HG03097 (cell line): Measurements from ENCODE around the gene HEBP2.
"Not testable (repeated sequence)": the region's sequence is repeated elsewhere in the genome, so short reads cannot be mapped to it uniquely, and the experiment has no call there.

Experiments
- ATAC-seq: cut with Tn5 transposase; IDR thresholded peaks from one replicate; pipeline ENCODE4 v1.9.1; 2021; ENCODE audit not compliant: unreplicated experiment, low FRiP score

Gene HEBP2

DNA sequence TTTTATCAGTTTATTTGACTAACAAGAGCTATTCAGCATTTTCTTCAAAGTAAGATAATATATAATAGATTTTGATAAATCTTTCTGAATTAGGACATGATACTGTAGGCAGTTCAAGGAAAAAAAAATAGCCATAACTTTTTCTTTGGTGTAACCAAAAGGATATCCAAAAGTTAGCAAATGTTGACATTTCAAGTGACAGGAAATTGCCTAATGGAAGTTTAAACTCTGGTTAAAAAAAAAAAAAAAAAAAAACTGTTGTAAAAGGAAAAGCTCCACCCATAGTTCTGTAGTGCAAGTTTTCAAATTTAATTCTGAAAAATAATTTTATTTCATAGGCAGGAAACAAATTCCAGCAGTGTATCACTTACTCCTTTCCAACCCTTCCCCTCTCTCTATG is 18.8 kb downstream of the HEBP2 start:
- ATAC-seq: no peak

DNA sequence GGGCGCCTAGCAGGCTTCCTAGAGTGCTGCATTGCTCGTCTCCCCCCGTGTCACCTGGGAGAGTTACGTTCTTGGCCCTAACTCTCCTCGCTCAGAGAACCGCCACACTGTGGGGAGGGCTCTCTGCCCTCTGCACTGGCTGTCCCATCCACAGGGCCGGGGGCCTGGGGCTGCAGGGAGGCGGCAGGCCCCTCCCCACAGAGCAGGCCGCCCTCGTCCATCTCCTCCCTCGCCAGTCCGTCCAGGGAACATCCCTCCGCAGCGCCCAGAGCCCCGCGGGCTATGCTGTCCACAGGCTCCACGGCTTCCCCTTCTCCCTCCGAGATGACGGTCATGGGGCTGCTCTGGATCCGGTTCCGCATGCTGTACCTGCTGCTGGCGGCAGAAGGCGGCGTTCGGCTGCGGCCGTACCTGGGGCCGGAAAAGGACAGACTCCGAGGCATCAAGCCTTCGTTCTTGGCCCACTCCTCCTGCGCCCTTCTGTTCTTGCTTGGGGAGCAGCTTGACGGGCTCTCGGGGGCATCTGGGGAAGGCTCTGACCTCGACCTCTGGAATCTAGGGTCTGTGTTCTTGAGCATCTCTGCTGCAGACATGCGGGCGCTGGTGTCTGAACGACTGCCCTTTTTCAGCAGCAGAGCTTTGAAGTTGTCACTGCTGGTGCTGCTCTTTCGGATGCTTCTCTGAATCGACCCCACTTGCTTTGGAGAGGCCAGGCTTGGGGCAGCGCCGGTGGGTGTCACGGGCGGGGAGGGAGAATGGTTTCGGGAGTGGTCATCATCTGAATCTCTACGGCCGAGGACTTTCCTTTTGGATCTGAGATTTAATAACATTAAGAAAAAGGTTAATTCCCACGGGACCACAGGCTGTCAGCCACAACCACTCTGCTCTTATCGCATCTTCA is 20.2 kb downstream of the HEBP2 start:
- no peak for ATAC-seq

DNA sequence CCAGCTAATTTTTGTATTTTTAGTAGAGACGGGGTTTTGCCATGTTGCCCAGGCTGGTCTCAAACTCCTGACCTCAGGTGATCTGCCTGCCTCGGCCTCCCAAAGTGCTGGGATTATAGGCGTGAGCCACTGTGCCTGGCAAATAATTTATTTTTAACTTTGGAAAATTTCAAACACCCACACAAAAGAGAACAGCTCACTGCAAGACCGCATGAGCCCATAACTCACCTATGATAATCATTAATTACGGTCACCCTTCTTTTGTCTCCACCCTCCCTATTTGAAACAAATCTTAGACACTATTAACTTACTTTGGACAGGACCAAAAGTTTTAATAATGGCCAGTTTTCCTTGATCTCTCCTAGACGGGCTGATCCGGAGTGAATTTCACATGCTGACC is 21.2 kb downstream of the HEBP2 start:
- not testable (repeated sequence) for ATAC-seq

DNA sequence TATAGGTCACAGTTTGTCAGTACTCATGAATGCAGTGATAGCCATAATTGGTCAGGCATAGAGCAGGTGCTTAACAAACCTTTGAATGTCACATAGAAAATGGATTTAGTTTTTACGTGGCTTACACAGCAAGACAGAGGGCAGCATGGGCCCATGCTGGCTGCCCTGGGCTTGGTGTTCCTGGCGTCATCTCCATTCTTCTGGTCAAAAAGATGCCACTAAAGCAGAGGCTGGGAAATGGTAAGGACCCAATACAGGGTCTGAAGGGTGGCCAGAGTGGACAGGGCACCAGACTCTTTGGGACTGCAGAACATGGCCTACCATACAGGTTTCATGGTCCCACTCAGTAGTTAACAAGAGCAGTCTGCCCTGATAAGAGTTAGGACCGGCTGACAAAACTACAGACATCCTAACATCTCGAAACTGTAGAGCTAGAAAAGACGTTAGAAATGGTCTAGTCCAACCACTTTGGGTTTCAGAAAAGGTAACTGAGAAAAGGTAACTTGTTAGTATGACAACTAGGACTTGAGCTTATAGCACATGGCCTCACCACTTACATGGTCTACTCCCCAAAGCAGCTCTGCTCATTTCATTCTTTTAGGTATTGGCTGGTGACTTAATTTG is 22.6 kb downstream of the HEBP2 start:
- ATAC-seq: no peak

DNA sequence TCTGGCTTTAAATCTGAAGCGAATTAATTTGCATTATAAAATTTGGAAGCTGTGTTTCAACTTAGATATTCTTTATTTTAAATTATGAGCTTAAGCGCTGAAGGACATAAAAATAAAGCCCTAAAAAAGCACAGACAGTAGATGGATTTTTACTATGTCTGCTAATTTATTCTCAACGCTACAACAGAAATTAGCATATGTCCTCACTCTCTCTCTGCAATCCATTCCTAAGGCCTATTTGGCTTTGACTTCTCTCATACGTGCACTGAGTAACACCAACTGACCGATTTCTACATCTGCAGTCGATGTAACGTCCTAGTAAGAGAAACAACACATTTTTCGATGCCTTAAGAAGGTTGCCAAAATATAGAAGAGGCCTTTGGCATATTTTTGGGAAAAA is 23.7 kb downstream of the HEBP2 start:
- no peak for ATAC-seq

DNA sequence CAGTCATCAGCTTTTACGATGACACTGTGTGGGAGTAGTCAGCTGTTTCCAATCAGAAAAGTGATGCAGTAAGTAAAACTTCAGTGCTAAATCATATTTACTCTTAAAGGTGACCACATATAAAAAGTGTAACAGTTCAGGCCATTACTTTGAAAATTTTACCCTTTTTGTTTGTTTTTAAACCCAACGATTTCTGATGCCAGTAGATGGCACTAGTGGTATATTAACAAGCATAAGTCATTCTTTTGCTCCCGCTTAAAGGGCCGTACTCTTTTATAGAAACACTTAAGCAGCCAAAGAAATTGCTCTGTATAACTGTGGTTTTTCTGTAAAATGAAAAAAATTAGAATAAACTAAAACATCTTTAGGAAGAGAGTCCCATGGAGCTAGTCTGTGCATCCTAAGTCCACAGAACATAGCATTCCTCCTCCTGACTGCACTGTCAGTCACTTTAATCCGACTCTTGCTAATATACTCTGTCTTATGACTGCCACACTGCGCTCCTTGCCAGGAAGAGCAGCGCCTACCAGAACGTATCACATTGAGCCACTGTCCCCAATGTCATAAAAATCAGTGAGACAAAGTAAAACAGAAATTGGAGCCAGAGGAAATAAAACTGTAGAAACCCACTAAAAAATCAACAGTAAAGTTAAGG is 25.0 kb downstream of the HEBP2 start:
- ATAC-seq: no peak

DNA sequence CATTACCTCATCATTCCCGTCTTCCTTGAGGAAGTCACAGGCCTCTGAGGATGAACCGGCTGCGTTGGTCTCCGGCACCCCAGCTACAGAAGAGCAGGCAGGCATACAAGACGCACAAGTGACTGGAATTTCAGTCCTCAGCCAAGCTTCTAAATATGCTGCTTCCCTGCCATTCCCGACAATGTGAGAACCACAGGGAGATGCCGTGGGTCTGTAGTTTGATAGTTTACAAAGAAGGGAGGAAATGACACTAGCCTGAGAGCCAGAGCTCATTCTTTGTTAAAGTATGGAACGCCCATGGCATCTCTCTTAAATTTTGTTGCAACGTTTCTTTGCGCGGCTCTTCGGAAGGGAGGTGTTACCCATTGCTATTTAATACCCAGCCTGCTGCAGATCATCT is 25.7 kb downstream of the HEBP2 start:
- ATAC-seq: no peak

DNA sequence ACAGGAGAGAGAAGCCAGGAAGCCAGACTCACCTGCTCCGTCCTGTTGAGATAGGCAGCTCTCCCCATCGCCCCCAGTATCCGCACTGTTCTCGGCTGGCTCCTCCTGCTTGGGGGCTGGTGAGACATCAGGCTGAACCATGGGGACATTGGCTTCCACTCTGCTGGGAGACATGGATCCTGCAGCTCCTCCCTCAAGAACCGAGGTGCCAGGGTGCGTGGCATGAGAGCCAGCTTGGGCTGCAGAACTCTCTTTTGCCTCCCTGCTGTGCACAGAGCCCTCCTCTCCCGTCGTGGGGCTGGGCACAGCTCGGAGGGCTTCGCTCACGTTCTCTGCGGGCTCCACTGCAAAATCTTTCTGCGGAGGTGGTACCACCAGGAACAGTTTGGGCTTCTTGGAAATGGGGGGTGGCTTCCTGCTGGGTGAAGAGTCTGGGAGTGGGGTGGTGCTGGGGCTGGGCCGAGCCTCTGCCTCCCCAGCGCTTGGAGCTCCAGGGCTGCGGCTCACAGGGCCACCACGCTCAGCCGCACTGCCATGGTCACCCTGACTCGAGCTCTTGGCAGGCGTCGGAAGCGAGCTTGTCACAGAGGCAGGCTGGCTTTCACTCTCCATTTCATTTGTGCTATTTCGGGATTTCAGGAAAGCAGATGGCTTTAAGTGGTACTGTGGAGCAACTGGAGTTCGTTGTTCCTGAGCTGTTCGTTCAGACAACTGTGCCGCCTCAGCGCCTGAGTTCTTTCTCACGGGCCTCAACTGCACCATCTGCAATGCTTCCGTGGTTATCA is 26.5 kb downstream of the HEBP2 start:
- no peak for ATAC-seq

DNA sequence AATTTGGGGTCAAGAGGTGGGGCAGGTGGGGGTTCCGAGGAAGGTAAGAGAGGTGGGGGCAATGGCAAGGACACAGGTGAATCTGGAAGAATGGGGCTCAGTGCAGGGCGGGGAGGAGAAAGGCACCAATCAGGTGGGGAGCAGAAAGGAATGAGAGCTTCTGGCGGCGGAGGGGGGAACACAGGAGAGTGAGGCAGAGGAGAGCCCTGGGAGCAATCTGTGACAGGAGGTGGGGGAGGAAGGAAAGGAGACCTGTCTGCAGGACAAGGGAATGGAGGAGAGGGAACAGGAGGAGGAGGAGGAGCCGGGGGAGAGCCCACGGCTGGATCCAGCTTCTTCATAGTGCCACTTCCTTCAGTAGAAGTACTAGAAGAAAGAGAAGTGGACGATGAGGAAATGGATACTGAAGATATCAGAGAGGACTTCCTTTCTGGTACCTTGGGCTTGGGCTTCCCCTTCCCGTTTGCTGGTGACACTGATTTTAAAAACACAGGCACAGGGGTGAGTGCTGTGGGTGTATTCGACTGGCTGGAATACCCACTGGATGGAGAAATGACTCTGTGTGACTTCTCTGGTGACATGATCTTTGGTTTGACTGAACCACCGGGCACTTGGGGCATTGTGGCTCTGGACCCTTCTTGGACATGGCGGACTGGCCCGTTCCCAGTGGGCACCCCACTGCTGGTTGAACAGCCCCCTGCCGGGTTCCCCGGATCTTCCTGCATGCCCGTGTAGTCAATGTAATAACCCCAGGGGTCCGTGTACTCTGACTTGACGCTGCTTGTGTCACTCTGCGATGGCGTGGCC is 27.4 kb downstream of the HEBP2 start:
- ATAC-seq: no peak

DNA sequence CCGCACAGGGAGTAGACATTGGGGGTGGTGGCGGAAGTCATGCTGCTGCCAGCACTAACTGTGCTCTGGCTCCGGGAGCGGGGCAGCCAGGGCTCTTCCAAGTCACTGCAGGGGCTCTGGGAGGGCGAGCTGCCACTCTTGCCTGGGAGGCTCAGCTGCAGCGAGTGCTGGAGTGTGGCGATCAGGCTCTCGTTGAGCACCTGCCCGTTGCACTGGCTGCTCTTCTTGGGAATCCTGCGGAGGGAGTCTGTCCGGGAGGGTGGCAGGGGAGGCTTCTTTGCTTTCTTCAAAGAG is 28.0 kb downstream of the HEBP2 start:
- ATAC-seq: no peak

DNA sequence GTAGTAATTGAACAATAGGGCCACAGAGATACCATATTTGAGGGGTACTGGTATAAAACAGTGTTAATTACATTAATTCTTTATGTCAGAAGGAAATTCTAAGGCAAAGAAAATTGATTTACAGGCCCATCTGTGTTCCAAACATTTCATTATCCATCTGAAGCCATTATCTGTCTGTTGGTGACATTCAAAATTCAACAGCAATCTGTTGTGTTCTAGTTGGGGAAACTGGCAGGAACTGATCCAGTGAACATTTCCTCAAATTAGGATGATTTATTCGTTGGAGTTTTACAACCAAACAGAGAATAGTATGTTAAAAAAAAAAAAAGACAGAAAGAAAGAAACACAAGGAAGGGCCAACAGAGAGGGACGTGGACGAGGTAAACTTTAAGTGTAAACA is 30.1 kb downstream of the HEBP2 start:
- no peak for ATAC-seq

DNA sequence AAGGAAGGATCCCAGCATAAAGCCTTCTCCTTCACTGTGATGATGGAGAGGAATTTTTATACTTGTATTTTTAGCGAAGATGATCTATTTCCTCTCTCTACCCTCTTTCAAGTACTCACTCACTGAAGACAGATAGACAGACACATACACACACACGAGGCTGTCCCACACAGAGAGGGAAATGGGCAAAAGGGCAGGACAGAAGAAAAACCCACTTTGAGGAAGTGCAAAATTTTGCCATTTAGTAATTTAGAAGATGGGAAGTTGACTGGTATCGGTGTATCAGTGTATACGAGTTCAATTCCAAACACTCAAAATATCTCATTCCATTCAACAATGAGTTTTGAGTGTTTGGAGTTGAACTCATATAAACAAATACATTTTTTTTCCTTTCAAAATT is 30.9 kb downstream of the HEBP2 start:
- no peak for ATAC-seq

DNA sequence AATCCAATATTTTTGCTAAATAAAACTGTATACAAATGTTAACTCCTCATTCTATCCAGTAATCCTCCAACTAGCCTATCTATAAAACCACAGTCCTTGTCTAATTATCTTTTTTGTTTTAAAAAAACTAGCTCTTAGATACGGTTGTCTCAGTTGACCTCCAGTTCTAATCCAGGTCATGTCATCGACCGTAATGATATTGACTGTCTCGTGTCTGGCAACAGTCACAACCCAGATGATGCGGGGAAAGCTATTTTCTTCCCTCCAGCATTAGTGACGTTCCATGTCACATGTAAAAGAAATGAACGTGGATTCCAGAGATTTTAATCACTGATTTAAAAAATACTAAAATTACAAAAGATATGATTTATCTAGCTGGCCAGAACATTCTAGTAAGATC is 35.5 kb downstream of the HEBP2 start:
- ATAC-seq: no peak

DNA sequence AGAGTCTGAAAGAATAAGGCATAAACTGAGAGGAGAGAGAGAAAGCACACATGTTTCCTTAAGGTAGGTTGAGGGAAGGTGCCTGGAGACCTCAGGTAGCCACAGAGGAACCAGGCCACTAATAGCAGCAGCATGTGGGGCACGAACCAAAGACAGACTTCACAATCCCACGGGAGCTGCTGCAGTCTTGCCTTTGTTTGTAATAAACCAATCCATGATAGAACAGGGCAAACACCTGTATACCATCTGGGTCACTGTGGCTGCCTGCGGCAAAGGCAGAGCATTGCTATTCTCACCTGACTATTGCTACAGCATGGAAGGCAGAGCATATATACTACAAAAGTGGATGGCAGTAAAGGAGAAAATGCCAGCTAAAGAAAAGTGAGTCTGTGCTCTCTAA is 36.3 kb downstream of the HEBP2 start:
- no peak for ATAC-seq

DNA sequence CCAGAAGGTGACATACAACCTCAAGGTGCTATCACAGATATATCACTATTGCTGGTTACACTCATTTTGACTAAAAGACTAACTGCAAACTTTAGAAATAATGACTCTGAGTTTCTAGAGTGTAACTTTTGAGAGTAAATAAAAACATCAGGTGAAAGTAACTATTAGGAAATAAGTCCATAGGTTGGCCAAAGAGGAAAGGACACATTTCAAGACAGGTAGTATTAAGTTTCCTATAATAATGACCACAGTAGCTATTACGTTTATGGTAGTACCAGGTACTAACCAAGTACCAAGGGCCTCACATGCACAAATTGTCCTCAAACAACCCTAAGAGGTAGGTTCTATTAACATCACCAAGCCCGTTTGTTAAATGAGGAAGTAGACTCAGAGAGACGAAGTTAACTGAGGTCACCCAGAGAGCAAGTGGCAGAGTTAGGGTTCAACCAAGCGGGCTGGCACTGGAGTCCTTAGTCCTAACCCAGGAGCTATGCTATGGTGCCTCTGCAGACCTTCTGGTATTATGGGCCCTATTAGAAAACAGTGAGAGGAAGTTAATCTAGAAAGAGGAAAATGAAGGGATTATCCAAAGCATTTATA is 36.8 kb downstream of the HEBP2 start:
- no peak for ATAC-seq

DNA sequence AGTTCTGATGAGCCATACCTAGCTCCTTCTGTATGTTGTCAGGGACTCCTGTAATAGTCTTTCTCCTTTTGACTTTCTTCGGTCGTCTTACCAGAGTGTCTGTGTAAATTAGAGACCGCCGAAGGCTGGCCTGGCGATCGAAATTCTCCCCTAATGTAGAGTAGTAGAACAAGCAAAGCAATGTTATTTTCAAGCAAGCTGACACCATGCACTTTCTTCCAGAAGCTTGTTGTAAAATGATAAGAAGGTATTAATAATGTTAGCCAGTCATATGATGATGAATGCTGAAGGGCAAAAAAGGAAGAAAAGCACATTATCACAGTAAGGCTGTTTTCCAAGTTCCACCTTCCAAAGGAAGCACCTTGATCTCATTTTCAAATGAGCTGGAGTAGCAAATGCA is 37.9 kb downstream of the HEBP2 start:
- no peak for ATAC-seq

DNA sequence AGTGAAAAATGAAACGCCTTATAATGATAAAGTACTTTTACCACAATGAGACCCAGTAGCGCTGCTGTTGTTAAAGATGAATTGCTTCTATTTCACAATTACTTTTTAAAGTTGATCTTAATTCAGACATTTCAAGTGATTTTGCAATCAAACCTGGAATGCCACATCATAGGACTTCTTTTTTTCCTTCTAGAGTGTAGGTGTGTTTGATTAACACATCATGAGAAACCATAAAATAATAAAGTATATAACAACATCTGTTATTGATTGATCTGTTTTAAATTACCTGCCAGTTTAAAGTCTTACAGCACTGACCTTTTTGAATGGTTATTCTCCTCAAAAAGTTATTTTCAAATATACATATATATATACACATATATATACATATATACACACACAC is 38.6 kb downstream of the HEBP2 start:
- ATAC-seq: no peak

DNA sequence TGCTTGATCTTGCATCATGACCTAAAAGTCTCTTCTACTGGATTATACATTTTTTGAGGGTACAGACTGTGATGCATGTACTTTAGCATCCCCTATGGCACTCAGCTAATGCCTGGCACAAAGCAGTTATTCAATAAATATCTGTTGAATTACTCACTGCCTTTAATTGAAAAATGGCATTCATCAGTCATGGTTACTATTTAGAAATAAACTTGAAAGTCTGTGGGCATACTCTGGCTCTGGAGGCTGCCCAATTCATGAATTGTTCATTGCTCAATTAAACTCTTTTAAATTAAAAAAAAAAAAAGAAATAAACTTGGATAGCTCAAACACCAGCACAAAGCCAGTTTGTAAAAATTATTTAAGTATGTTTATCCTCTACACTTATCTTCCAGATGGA is 40.0 kb downstream of the HEBP2 start:
- no peak for ATAC-seq

DNA sequence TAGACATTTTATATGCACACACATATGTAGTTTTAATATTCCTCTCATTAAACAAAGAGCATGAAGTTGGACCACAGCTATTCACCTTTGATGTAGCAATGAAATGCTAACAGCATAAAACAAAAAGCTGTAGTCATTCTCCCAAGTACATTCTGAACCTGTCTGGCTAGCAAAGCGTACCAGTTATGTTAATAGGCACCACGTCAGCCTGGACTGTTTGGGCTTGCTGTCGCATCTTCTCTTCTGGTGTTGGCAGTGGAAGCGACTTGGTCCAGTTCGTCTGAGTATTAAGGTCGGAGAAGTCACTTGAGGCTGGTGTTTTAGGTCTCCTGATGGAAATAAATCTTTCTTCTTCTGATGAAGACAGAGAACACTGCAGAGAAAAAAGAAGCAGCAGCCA is 42.8 kb downstream of the HEBP2 start:
- ATAC-seq: no peak

DNA sequence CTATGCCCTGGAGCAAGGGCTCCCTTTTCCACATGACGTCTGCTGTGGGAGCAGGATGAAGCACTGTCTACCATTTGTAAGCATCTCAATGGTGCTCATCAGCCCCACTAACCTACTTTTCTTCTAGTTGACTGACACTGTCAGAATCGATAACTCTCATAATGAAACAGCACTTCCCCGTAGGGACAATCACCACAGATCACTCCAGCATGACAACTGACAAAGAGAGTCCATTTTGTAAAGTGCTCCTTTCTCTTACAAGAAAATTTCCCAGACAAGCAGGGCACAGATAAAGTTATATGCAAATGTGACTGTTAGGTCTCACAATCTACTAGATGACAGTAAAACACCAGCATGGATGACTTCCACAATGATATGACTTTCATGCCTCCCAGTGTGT is 46.4 kb downstream of the HEBP2 start:
- no peak for ATAC-seq
